ENCODE data around the gene ZSWIM9. TPM values are rescaled to one million over a fixed set of nuclear protein-coding genes. Genes with fewer than 3 reads are reported as not detected.

ZSWIM9 gene
- total and polyA plus RNA-seq, 2 donors (not counting 3 experiments of a cell fraction or from before 2014, with no cell fraction given): 1.0 to 8.6 TPM

DNA sequence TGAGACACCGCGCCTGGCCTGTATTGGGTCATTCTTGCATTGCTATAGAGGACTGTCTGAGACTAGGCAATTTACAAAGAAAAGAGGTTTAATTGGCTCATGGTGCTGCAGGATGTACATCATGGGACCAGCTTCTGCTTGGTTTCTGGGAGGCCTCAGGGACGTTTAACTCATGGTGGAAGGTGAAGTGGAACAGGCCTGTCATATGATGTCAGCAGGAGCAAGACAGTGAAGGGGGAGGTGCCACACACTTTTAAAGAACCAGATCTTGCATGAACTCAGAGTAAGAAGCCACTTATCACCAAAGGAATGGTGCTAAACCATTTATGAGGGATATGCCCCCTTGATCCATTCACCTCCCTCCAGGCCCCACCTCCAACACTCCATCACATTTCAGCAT lies 66.6 kb downstream of the ZSWIM9 start:
- POLR2A ChIA-PET: no interaction called here
- no peak for FAIRE-seq
- H3K79me2 ChIP-seq (ENCODE audit: control insufficient read depth, insufficient read depth, low read length): peaks cover 62% of the 10 kb centered on the region

GRCh38 chr19:48239120-48239519 lies 68.6 kb downstream of the ZSWIM9 start:
- H2AFZ ChIP-seq (ENCODE audit: low read depth, low read length): no peak overlapping the region
- no peak overlapping the region for H3K4me2 ChIP-seq (ENCODE audit: insufficient read depth, low read length)
- H3K9me1 ChIP-seq (replicated peaks; ENCODE audit: control insufficient read depth, extremely low read depth, insufficient read depth, low read length): no peaks in the 10 kb centered on the region
- no peak overlapping the region for H3K9ac ChIP-seq (replicated peaks; ENCODE audit: extremely low read depth, insufficient read depth, low read length)
- H4K20me1 ChIP-seq (replicated peaks; ENCODE audit: control insufficient read depth, extremely low read depth, insufficient read depth, low read length): no peaks in the 10 kb centered on the region
- H3K4me1 ChIP-seq (ENCODE audit: control insufficient read depth, extremely low read depth, insufficient read depth, low read length): peaks cover 12% of the 10 kb centered on the region
- no TSS peak for BruUV-seq (replicated peaks)
- no peak overlapping the region for H3K27ac ChIP-seq (ENCODE audit: insufficient read depth, low read depth, low read length)
- H3K4me3 ChIP-seq (replicated peaks in 1 of 3; ENCODE audit: insufficient read depth in 1 of 3, low read depth in 1 of 3, low read length in 3 of 3): no peak overlapping the region
- peaks cover 70% of the 10 kb centered on the region for H3K79me2 ChIP-seq (ENCODE audit: control insufficient read depth, insufficient read depth, low read length)
- no peaks in the 10 kb centered on the region for H3K9me3 ChIP-seq (replicated peaks; ENCODE audit: control insufficient read depth, insufficient read depth, low read length)
- CTCF ChIA-PET: interaction anchor here (1.3 to 2.3 kb wide), 4 partner anchors 17 to 95 kb away, joined by 3 to 10 read pairs (median 4); partner anchors contain the start of gene CARD8
- DNase-seq (ENCODE audit: low read depth, low spot score) (no peak), FAIRE-seq (no peak)
- dilution Hi-C loops (cut with MboI; ENCODE audit: extremely low pct_ligation_motif_present, low sequenced_read_pairs): no loop called here
- no peaks in the 10 kb centered on the region for H3K27me3 ChIP-seq (ENCODE audit: control insufficient read depth in 2 of 2, insufficient read depth in 2 of 2, low read length in 2 of 2)
- TF ChIP-seq MYC (IDR thresholded peaks at IDR 0.05; ENCODE audit: low read depth, low read length) (no peak), POLR2A (IDR thresholded peaks at IDR 0.05; ENCODE audit: low read depth, low read length) (no peak), EZH2 (IDR thresholded peaks at IDR 0.05; ENCODE audit: borderline replicate concordance, low read depth, low read length, severe bottlenecking) (no peak)
- intact Hi-C loops (cut with micrococcal nuclease): no loop called here
- H3K36me3 ChIP-seq (ENCODE audit: control insufficient read depth in 2 of 2, extremely low read depth in 1 of 2, insufficient read depth in 2 of 2, low read length in 2 of 2): peaks cover 21 to 32% of the 10 kb centered on the region in 2 experiments
- POLR2A ChIA-PET: interaction anchor here (1.4 kb wide), 1 partner anchor 10 kb away, joined by 8 read pairs; no protein-coding TSS in a partner anchor

More for the DNA sequence above, 66.6 kb downstream of the ZSWIM9 start:
- peaks cover 7% of the 10 kb centered on the region for H3K4me1 ChIP-seq (ENCODE audit: control insufficient read depth, extremely low read depth, insufficient read depth, low read length)
- H3K36me3 ChIP-seq (ENCODE audit: control insufficient read depth in 2 of 2, extremely low read depth in 1 of 2, insufficient read depth in 2 of 2, low read length in 2 of 2): peaks cover 34 to 41% of the 10 kb centered on the region in 2 experiments
- CTCF ChIA-PET: interaction anchor here (2.0 kb wide), 1 partner anchor 19 kb away, joined by 4 read pairs; the partner anchor contains the start of gene CARD8
- no peaks in the 10 kb centered on the region for H3K9me1 ChIP-seq (replicated peaks; ENCODE audit: control insufficient read depth, extremely low read depth, insufficient read depth, low read length)
- no peak overlapping the region for H3K9ac ChIP-seq (replicated peaks; ENCODE audit: extremely low read depth, insufficient read depth, low read length)
- dilution Hi-C loops (cut with MboI; ENCODE audit: extremely low pct_ligation_motif_present, low sequenced_read_pairs): no loop called here
- intact Hi-C loops (cut with micrococcal nuclease): no loop called here
- H3K27me3 ChIP-seq (ENCODE audit: control insufficient read depth in 2 of 2, insufficient read depth in 2 of 2, low read length in 2 of 2): no peaks in the 10 kb centered on the region
- H3K9me3 ChIP-seq (replicated peaks; ENCODE audit: control insufficient read depth, insufficient read depth, low read length): no peaks in the 10 kb centered on the region
- BruUV-seq (replicated peaks): no TSS peak
- no peak overlapping the region for H3K4me3 ChIP-seq (replicated peaks in 1 of 3; ENCODE audit: insufficient read depth in 1 of 3, low read depth in 1 of 3, low read length in 3 of 3)
- H2AFZ ChIP-seq (ENCODE audit: low read depth, low read length): no peak overlapping the region
- no peak overlapping the region for H3K4me2 ChIP-seq (ENCODE audit: insufficient read depth, low read length)
- H3K27ac ChIP-seq (ENCODE audit: insufficient read depth, low read depth, low read length): no peak overlapping the region
- no peak for DNase-seq (ENCODE audit: low read depth, low spot score)
- TF ChIP-seq, protein P1, sequence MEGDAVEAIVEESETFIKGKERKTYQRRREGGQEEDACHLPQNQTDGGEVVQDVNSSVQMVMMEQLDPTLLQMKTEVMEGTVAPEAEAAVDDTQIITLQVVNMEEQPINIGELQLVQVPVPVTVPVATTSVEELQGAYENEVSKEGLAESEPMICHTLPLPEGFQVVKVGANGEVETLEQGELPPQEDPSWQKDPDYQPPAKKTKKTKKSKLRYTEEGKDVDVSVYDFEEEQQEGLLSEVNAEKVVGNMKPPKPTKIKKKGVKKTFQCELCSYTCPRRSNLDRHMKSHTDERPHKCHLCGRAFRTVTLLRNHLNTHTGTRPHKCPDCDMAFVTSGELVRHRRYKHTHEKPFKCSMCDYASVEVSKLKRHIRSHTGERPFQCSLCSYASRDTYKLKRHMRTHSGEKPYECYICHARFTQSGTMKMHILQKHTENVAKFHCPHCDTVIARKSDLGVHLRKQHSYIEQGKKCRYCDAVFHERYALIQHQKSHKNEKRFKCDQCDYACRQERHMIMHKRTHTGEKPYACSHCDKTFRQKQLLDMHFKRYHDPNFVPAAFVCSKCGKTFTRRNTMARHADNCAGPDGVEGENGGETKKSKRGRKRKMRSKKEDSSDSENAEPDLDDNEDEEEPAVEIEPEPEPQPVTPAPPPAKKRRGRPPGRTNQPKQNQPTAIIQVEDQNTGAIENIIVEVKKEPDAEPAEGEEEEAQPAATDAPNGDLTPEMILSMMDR (IDR thresholded peaks at IDR 0.05; ENCODE audit: extremely low read depth in 1 of 2, insufficient read depth in 1 of 2, low read depth in 1 of 2, low read length in 2 of 2): no peak
- TF ChIP-seq EZH2 (IDR thresholded peaks at IDR 0.05; ENCODE audit: borderline replicate concordance, low read depth, low read length, severe bottlenecking): no peak
- TF ChIP-seq POLR2A (IDR thresholded peaks at IDR 0.05; ENCODE audit: low read depth, low read length): no peak
- no peaks in the 10 kb centered on the region for H4K20me1 ChIP-seq (replicated peaks; ENCODE audit: control insufficient read depth, extremely low read depth, insufficient read depth, low read length)

Data from endothelial cell of umbilical vein (primary cell).